GM21529 (cell line): Measurements from ENCODE around the gene PARK7.
"Not testable (repeated sequence)": the region's sequence is repeated elsewhere in the genome, so short reads cannot be mapped to it uniquely, and the experiment has no call there.

Experiments used
- ATAC-seq: cut with Tn5 transposase; IDR thresholded peaks from one replicate; pipeline ENCODE4 v1.9.1; 2021; ENCODE audit not compliant: unreplicated experiment

The PARK7 gene

DNA sequence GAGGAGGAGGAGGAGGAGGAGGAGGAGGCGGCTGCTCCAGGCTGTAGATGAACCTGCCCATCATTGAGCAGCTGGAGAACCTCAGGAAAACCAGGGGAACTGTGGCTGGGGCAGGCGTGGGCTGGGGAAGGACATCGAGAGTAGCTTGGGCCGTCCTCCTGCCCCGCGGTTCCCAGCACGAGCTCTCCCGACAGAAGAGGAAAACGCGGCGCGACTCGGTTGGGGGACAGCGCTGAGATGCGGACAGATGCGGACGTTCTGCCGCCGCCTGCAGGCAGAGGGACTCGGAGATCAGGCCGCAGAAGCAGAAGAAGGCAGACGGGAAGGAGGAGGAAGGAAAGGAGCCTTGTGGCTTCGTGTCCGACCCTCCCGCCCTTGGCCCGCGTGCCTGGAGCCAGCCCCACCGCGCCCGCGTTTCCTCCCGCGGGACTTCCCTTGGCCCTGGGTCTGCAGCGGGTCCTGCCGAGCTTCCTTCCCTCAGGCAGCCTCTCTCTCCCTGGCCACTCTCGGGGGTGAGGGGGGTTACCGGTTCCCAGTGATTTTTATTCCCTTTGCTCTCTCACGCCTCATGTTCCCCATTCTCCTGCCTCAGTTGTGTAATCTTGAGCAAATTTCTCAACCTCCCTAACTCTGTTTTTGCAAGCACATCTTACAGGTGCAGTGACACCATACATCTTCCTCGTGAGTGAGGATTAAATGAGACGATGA, 19.1 kb upstream of the PARK7 start:
- ATAC-seq, result no peak

DNA sequence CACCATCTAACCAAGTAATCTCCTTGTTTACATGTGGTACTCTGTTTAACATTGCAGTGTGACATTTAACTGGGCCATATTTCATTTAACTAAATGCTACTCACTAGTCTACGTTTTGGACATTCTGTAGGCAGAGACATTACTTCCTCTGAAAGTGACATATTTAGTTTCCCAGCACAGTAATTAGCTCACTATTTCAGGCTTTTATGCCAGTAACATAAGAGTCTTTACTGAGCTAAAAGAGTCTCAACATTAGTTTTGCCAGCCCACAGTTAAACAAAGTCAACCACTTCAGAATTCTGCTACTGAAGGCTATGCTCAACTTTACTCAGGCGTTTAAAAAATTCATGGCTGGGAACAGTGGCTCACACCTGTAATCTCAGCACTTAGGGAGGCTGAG, 18.3 kb upstream of the PARK7 start:
- no peak for ATAC-seq

DNA sequence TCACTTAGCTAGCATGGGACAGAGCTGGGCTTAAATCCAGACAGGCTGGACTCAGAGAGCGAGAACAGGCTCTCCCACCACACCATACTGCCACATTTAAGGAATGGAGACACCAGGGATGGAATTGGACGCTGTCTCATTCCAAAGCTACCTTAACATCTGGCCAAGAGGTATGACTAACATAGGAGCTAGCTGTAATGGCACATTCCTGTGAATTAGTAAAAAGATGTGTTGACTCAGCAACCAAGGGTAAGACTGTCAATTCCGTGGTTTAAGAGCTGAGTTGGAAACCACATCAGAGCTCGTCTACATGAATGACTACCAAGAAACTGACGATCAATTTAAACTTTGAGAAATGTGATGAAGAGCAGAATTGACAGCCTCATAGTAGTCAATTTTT, 12.6 kb upstream of the PARK7 start:
- no peak for ATAC-seq

DNA sequence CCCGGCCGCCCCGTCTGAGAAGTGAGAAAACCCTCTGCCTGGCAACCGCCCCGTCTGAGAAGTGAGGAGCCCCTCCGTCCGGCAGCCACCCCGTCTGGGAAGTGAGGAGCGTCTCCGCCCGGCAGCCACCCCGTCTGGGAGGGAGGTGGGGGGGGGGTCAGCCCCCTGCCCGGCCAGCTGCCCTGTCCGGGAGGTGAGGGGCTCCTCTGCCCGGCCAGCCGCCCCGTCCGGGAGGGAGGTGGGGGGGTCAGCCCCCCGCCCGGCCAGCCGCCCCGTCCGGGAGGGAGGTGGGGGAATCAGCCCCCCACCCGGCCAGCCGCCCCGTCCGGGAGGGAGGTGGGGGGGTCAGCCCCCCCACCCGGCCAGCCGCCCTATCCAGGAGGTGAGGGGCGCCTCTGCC, 8.7 kb upstream of the PARK7 start:
- not testable (repeated sequence) for ATAC-seq

DNA sequence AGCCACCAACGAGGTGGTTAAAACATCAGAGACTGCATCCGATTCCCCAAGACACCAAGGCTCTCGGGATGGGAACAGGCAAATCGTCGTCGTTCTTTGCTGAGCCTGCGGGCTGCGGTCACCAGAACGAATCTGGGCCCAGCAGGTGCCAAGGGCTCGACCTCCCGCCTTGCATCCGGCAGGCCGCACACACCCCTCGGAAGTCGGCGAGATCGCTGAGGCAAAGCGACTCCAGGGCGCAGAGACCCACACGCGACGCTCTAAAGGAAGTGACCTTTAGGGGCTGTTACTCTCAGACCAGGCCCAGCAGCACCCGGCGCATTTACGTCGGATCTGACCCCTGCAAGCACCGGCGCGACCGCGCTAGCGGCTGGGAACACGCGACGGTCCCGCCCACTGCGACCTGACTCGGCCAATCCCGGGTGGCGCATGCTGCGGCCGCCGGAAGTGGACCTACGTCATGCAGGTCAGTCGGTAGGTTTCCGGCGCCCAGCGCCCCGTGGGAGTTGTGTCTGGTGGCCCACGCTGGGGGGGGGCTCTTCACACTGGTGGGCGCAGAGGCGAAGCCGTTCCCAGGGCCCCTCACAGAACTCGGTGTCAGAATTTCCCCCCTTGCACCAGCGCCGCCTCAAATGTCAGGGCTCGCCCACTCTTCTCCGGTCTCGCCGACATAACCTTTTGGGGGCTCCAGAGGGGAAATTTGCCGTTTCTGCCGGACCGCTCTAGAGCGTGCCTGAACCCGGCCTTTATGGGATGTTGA, 7.5 kb upstream of the PARK7 start:
- peak; percentile 94 for ATAC-seq

DNA sequence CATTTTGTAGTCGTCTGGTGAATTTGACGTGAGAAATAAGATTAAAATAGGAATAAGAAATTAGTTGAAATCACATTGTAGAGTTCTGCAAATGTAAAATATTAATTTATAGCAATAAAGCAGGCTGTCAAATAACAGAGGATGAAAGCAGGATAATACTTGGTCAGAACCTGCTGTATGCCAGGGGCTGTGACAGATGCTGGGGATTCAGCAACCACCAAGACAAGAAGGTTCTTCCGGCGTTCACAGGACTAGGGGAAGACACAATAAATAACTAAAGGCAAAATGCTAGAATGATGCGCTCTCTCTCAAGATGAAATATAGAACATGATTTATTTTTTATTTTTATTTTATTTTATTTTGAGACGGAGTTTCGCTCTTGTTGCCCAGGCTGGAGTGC, 6.8 kb upstream of the PARK7 start:
- no peak for ATAC-seq

DNA sequence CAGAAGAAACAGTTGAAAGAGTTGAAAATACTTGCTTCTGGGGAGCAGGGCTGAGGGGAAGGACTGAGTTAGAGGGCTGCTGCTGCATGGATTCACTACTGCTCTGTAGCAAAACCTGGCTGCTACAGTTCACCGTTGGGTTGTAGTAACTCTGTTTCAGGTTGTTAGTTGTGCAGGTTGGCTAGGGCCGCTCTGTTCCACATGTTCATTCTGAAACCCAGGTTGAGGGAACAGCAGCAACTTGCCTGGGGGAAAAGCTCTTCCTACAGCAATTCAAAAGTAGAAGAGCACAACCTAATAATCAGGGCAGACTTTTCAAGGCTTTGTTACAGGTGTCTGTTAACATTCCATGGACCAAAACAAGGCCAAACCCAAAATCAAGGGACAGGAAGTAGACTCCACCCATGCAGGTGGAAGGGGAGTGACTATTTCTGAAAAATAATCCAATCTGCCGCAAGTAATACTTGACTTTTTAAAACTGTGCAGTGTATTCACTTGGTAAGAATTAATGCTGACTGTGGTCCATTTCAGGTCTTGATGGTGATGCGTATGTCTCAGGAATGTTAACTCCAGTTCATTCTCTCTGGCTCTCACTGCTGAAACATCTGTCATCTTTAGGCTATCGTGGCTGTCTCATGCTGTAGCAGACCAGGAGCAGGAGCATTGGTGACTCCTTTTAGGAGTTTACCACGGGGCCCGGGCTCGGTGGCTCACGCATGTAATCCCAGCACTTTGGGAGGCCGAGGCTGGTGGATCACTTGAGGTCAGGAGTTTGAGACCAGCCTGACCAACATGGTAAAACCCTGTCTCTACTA, 5.1 kb upstream of the PARK7 start:
- no peak for ATAC-seq

DNA sequence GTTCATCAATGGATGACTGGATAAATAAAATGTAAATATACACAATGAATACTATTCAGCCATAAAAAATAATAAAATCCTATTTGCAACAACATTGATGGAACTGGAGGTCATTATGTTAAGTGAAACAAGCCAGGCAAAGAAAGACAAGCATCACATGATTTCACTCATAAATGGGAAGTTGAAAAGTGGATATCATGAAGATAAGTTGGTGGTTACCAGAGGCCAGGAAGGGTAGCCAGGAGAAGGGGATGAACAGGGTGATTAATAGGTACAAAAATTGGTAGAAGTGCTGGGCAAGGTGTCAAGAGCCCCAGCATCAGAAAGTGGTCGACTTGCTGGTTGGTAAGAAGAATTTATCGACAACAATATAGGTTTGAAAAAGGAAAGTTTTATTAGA, 1.3 kb upstream of the PARK7 start:
- ATAC-seq, result no peak

DNA sequence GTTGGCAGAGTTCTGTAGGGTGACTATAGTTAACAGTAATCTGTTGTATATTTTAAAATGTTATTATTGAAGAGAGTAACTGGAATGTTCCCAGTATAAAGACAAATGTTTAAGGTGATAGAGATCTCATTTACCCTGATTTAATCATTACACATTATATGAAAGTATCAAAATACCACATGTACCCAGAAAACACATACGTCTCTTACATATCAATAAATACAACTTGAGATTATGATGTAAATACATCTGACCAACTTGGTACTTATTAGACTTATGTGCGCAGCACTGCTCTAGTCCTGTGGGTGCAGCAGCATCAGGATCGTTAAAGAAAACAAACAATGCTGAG, 670 bp upstream of the PARK7 start:
- ATAC-seq, result no peak

DNA sequence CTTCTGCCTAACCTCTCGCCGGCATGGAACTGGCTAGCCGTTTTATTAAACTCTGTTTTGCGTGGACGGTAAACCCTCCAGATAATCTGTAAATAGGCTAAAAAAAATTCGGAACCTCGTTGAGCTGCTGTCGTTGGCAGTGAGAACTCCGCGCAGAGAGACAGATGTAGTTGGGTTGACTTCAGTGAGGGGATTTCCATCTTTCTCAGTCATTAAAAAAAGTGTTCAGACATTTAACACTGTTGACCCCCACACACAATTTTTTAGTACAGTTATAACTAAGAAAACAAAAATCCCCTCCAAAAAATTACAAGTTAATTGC, 464 bp downstream of the PARK7 start:
- ATAC-seq, result peak; percentile 2

DNA sequence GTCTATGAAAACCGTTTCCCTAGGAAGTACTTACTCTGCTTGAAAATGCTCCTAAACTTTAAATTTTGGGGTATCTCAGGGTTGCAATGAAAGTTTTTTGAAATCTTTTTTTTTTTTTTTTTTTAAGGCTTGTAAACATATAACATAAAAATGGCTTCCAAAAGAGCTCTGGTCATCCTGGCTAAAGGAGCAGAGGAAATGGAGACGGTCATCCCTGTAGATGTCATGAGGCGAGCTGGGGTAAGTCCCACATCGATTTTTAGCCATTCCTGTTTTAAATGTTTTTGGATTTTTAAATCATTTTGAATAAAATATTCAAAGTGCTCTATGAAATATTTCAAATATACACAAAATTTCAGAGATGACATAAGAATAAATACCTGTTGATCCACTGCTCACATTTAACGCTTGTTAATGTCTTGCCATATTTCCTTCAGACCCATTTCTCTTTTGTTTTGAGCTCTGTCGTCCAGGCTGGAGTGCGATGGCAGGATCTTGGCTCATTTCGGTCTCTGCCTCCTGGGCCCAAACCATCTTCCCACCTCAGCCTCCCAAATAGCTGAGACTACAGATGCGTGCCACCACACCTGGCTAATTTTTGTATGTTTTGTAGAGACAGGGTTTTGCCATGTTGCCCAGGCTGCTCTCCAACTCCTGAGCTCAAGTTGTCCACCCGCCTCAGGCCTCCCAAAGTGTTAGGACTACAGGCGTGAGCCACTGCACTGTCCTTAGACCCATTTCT, 1.3 kb downstream of the PARK7 start:
- no peak for ATAC-seq

DNA sequence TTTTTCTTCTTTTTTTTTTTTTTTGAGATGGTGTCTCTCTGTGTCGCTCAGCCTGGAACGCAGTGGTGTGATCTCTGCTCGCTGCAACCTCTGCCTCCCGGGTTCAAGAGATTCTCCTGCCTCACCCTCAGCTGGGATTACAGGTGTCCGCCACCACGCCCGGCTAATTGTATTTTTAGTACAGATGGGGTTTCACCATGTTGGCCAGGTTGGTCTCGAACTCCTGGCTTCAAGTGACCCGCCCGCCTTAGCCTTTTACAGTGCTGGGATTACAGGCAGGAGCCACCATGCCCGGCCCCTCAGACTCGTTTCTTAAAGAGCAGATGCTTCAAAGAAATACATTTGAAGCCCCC, 1.8 kb downstream of the PARK7 start:
- not testable (repeated sequence) for ATAC-seq

DNA sequence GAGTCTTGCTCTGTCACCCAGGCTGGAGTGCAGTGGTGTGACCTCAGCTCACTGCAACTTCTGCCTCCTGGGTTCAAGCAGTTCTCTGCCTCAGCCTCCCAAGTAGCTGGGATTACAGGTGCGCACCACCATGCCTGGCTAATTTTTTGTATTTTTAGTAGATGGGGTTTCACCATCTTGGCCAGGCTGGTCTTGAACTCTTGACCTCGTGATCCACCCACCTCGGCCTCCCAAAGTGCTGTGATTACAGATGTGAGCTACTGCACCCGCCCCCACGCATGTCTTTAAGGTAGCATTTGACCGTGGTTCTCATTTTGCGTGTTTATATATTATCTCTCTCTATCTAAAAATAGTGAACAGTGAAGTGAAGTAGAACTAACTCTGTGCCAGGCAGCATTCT, 2.3 kb downstream of the PARK7 start:
- ATAC-seq, result not testable (repeated sequence)

DNA sequence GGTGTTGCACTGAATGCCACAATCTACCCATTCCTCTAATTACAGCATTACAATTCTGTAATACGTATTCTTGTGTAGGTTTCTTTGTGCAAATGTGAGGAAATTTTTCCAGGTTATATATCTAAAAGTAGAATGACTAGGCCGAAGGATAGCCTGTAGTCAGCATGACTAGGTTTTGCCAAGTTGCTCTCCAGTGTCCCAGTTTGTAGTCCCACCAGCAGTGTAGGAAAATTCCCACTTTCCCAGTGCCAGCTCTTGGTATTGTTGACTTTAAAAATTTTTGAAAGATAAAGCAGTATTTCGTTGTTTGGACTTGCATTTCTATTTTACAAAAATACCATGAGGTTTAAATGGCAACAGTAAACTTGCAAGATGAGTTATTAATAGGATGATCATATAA, 3.0 kb downstream of the PARK7 start:
- no peak for ATAC-seq

DNA sequence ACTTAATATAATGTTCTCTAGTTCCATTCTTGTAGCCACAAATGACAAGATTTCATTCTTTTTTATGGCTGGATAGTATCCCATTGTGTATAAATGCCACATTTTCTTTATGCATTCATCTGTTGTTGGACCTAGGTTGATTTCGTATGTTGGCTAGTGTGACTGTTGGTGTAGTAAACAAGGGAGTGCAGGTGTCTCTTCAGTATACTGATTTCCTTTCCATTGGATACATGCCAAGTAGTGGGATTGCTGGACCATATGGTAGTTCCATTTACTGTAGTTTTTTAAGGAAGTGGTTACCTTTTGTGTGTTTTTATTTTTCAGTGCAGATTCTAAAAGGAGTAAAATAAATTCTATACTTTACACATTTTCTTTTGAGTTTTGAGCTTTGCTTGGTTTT, 5.7 kb downstream of the PARK7 start:
- no peak for ATAC-seq

DNA sequence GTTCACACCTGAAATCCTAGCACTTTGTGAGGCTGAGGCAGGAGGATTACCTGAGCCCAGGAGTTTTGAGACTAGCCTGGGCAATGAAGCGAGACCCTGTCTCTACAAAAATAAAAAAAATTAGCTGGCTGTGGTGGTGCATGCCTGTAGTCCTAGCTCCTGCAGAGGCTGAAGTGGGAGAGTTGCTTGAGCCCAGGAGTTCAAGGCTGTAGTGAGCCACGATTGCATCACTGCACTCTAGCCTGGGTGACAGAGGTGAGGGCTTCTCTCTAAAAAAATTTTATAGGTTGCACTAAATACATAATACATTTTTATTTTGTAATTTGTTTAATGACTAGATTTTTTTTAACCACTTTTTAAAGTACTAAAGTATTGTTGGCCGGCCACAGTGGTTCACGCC, 6.1 kb downstream of the PARK7 start:
- ATAC-seq, result no peak

DNA sequence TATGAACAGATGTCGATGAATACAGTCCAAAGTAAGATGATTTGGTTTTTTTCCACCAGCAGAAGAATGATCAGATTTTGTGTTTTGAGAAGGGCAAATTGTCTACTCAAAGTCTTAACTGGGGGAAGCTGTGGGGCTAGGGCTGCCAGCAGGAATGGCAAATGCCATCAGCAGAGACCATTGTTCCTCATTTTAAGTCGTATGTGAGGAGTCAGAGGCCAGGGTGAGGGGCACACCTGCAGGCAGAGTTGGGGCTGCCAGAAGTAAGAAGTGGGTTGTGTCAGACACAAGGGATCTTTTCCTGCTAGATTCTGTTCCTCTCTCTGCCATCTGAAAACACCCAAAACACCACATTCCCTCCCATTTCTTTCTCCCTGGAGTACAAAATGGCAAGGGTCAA, 8.7 kb downstream of the PARK7 start:
- ATAC-seq, result no peak

DNA sequence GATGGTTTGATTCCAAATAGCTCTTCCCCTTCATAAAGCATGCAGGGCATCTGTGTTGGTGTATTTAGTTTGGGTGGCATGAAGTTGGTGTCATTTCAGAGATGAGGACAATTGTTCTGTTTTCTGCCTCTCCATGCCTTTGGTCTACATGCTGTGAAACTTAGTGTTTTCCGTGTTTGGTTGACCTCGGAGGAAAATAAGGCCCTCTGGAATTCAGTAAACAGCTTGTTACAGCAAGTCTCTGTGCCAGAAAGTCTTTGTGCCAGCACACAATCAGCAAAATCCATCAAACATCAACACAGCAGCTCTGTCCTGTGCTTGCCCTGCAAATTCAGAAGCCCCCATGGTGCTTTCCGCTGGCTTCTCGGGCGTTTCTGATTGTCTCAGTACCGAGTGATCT, 9.5 kb downstream of the PARK7 start:
- ATAC-seq, result no peak

DNA sequence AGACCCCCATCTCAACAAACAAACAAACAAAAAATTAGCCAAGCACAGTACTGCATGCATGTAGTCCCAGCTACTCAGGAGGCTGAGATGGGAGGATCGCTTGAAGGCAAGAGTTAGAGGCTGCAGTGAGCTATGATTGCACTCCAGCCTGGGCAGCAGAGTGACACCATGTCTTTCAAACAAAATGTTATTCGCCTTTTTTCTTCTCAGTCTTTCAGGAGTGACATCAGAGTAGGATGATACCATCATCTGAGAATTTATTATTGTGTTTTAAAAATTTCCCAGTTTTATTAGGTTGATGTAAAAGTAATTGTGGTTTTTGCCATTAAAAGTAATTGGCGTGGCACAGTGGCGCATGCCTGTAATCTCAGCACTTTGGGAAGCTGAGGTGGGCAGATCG, 10.8 kb downstream of the PARK7 start:
- ATAC-seq, result no peak

DNA sequence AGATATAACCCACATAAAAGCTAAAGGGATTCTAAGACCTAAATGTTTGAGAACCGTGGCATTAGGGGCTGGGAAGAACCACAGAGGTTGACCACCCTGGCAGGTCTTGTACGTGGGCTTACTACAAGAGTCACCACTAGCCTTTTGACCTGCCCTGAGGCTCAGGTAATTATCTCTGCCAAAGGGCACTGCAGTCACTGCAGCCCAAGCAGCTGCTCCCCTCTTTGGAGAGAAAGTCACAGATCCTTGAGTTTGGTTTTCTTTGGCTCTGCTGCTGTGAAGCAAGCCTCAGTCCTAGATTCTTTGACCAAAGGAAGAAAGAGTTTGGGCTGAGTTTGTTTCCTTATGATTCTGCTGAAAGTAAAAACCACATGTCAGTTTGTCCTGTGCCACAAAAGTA, 11.6 kb downstream of the PARK7 start:
- ATAC-seq, result no peak

DNA sequence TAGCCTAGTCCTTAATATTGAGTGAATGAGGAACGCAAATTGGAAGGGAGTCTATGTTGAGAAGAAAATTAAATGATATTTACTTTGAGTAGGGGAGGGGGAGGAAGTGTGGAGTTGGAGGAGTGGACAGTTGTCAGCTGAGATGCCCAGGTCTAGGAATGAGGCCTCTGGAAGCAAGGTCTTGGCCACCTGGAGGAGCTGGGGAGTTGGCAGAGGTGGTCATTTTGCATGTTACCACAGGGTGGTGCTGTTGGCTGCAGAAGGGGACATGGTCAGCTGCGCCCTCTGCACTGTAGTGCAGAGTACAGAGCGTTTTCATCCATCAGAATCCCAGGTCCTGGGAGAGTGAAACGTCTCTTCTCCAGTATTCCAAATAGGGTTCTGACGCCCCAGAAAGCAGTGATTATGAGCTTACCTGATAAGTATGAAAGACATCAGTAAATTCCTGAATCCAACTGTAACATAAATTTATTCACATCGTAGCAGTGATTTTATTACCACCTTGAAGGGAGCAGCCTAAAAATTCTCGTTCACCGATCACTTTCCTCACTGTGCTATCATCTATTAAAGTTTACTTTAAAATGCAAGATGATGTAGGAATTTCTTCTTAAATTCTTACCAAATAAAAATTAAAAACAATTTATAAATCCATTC, 13.8 kb downstream of the PARK7 start:
- ATAC-seq, result no peak
